Heart left ventricle (tissue), 13 donors: ENCODE measurements around the gene NGEF.

Experiments used
- POLR2A ChIP-seq, 2 donors: fragments of 450-650 bp; IDR thresholded peaks; one replicate each; pipeline ENCODE4 v1.6.1; 2017; ENCODE audit warnings: antibody characterized with exemption in 2 of 2, mild to moderate bottlenecking in 2 of 2, moderate library complexity in 2 of 2
- TF ChIP-seq, protein P1 (sequence below), 12 donors: fragments of 200-600 bp; sonication (generic) in 4 of 12; IDR thresholded peaks; one replicate each; pipeline versions ENCODE4 v1.5.0 to v1.8.0; 2018 to 2022; ENCODE audit warnings: antibody characterized with exemption in 12 of 12, mild to moderate bottlenecking in 5 of 12
- donor health status: ischemic (EF 13 %, LVEDD 7.1; RV severe dilation, severe dysfunction).
- donor health status: DM: no; HTN: yes; CAD: no.
- donor health status: DM: no; HTN: no; CAD: no.
- donor health status: ischemic (EF 25% LVEDD 6.9; RV normal size, moderate dysfunction).
- donor health status: ischemic (EF 25% LVEDD 5.7; RV mildly dilated, moderate dysfunction).
- donor health status: ischemic (EF 35%, LVEDD 5.7; RV mildly dilated, moderate dysfunction).
- donor health status: nonischemic (EF 11% LVEDD 7.7; RV severe dilation, severe dysfunction).
- donor health status: DM: yes; HTN: yes; CAD: no.
- donor health status: PGD.
- donor health status: ischemic (EF 29% LVEDD 5.4; RV normal size, mild dysfunction).
- donor health status: nonischemic (EF 23%, LVEDD 6.1; RV moderate dilation, normal function).

DNA sequence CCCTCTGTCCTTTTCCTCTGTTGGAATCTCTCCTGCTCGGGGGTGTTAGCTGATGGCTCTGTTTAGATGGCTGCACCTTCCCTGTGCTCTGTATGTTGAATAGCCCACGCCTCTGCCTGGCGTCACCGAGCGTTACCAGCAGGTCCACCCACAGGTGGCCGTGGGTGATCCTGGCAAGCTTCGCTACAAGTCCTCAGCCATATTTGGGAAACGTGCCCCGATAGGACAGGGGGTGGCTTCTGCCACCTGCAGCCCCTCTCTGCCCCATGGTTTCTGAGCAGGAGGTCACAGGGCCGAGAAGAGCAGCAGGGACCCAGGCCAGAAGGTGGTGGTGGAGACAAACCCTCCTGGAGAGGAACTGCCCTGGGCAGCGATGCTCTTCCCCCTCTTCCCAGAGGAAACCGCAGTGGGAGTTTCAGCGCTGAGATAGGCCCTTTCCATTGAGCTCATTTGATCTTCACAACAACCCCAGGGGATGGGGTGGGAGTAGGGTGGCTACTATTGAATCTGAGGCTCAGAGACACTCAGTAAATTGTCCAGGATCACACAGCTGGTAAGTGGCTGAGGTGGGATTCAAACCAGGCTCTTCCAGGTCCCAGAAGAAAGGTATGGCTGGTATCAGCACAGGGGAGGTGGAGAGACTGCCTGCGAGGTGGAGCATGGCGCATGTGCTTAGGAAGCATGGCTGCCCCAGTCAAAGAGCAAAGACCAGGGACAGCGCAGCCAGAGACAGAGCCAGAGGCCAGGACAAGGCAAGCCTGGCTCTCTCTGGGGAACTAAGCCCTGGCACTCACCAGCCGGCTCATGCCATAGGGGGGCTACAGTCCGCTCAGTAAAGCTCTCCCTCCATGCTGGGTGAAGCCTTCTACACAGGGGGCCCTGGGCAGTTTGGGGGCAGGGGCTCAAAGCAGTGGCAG, 15.0 kb downstream of the NGEF start:
- TF ChIP-seq, protein P1, sequence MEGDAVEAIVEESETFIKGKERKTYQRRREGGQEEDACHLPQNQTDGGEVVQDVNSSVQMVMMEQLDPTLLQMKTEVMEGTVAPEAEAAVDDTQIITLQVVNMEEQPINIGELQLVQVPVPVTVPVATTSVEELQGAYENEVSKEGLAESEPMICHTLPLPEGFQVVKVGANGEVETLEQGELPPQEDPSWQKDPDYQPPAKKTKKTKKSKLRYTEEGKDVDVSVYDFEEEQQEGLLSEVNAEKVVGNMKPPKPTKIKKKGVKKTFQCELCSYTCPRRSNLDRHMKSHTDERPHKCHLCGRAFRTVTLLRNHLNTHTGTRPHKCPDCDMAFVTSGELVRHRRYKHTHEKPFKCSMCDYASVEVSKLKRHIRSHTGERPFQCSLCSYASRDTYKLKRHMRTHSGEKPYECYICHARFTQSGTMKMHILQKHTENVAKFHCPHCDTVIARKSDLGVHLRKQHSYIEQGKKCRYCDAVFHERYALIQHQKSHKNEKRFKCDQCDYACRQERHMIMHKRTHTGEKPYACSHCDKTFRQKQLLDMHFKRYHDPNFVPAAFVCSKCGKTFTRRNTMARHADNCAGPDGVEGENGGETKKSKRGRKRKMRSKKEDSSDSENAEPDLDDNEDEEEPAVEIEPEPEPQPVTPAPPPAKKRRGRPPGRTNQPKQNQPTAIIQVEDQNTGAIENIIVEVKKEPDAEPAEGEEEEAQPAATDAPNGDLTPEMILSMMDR (IDR thresholded peaks at IDR 0.05): no peak
- no peak for TF ChIP-seq POLR2A (IDR thresholded peaks at IDR 0.05)
